GM21619 (cell line): ENCODE data around the gene PBX1.

ENCODE experiments used
- ATAC-seq: cut with Tn5 transposase; IDR thresholded peaks from one replicate; pipeline ENCODE4 v1.9.1; 2021; ENCODE audit not compliant: unreplicated experiment

PBX1 gene

GRCh38 chr1:164801246-164801731, 242.3 kb downstream of the PBX1 start:
- no peak for ATAC-seq

- no peak for ATAC-seq
Observed at GRCh38 chr1:164801791-164802502, 243.0 kb downstream of the PBX1 start.

- no peak for ATAC-seq
Observed at GRCh38 chr1:164802529-164803282, 243.7 kb downstream of the PBX1 start.

- ATAC-seq: no peak
Observed at GRCh38 chr1:164803366-164803765, 244.4 kb downstream of the PBX1 start.

- ATAC-seq: no peak
Observed at GRCh38 chr1:164804366-164804765, 245.4 kb downstream of the PBX1 start.

- ATAC-seq: no peak
Observed at GRCh38 chr1:164805399-164805798, 246.4 kb downstream of the PBX1 start.

- ATAC-seq: no peak
Observed at GRCh38 chr1:164806531-164806930, 247.5 kb downstream of the PBX1 start.

GRCh38 chr1:164813776-164814175, 254.8 kb downstream of the PBX1 start:
- ATAC-seq: no peak

- no peak for ATAC-seq
Observed at GRCh38 chr1:164821648-164822047, 262.7 kb downstream of the PBX1 start.

GRCh38 chr1:164823486-164824279, 264.7 kb downstream of the PBX1 start:
- ATAC-seq: no peak

- no peak for ATAC-seq
Observed at GRCh38 chr1:164824542-164824941, 265.6 kb downstream of the PBX1 start.

GRCh38 chr1:164830628-164831027, 271.6 kb downstream of the PBX1 start:
- ATAC-seq: no peak

GRCh38 chr1:164834641-164835040, 275.7 kb downstream of the PBX1 start:
- no peak for ATAC-seq

- no peak for ATAC-seq
Observed at GRCh38 chr1:164836614-164837018, 277.6 kb downstream of the PBX1 start.

- no peak for ATAC-seq
Observed at GRCh38 chr1:164838786-164839185, 279.8 kb downstream of the PBX1 start.

- ATAC-seq: no peak
Observed at GRCh38 chr1:164840936-164841335, 282.0 kb downstream of the PBX1 start.

- ATAC-seq: no peak
Observed at GRCh38 chr1:164841702-164842465, 282.9 kb downstream of the PBX1 start.

GRCh38 chr1:164842870-164843269, 283.9 kb downstream of the PBX1 start:
- no peak for ATAC-seq

- ATAC-seq: no peak
Observed at GRCh38 chr1:164843743-164844500, 284.9 kb downstream of the PBX1 start.
